RPMI7951 (cell line): ENCODE data around the gene ARHGEF10L. TPM values are rescaled to one million over a fixed set of nuclear protein-coding genes. Genes with fewer than 3 reads are reported as not detected.

Experiments used
- DNase-seq: peaks from one replicate; pipeline ENCODE4 v3.0.0-alpha.2; 2012; ENCODE audit warnings: low read depth
- total RNA-seq: library from RNA; depleted of rRNA; stranded (reverse); fragments of >200 nt; shearing (Covaris generic); gene quantifications from 2 replicates; pipeline ENCODE4 v1.2.3, GENCODE V29; 2014

The ARHGEF10L gene
- total RNA-seq, 1 experiment from 2014 or later = 2.2 TPM

DNA sequence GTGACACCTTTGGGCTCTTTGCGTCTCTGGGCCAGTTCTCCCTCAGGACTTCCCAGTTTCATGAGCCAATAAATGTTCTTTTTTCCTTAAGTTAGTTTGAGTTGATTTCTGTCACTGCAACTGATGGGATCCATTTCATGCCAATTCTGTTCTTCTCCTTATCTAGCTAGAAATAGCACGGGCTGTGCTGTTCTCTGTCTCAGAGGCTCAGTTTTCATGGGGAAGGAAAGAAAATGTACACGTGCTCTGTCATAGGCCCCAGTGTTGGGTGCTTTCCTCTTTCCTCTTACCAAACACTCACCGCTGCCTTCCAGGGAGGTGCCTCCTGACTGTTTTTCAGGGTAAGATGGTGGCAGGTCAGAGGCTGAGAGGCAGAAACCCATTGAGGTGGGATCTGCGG lies 172.4 kb downstream of the ARHGEF10L start:
- DNase-seq = no peak

DNA sequence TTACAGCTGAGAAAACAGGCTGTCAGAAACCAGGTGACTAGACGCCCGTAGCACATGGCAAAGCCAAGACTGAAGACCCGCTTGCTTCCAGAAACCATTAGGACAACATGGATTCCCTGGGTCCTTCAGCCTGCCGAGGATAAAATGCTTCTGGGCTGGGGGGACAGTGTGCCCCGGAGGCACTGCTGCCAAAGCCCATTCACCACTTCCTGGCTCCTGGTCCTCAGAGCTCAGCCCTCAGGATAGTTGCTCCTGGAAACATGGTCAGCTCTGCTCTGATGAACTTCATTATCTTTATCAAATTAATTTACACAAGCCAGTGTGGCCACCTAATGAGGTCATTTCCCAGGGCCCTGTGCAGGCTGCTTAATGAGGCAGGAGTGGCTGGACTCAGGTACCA lies 174.5 kb downstream of the ARHGEF10L start:
- DNase-seq = no peak

DNA sequence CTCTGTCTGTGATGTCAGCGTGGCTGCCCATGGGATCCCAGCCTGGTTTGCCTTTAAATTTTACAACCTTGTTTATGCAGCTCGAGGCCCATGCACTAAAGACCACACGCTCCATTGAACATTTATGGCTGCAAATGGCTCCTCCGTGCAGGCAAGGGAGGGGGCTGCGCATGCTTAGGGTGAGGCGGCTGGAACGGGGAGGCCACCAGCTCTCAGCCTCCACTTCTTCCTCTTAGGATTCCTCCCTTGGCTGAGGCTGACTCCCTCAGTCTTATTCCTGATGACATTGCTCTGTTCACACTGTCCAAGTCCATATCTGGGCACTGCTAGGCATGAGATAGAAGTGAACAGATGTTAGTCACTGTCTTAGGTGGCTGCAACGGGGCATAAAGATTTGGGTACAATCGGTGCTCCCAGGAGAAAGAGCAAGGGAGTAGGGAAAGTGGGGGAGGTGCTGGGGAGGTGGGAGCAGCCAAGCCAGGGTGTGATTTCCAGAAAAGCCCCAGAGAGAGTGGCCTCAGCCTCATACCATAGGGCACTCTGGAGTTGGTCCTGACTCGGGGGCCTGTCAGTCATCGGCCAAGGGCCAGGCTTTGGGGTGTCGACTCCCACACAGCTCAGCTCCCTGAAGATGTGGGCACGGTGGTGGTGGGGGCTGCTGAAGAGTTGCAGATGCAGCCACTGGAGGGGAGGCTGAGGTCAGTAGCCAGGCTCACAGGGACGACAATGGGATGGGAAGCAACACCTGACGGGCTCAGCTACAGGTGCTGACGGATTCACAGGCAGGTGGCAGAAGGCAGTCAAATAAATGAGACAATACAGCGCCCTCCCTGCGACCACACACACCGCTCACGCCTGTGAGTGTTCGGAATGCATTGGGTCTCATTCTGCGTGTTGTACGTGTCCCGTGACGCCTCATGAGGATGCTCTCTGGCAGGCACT lies 178.4 kb downstream of the ARHGEF10L start:
- DNase-seq = no peak

DNA sequence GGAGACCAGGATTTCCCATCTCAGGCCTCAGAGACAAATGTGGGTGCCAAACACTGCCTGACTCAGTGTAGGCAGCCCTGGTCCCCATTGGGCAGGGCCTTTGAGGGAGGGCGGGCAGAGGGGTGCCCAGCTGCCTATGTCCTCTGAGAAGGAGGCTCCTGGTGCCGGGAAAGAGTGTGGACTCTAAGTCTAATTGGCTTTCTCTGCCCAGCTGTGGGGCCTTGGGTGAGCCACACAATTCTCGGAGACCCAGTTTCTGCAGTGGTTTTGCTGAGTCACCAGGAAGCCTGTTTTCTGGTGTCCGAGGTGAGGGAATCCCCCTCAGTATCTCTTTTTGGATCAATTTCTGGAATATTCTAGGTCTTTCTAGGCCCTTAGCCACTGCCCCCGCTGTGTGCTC lies 180.4 kb downstream of the ARHGEF10L start:
- DNase-seq = peak; percentile 77

DNA sequence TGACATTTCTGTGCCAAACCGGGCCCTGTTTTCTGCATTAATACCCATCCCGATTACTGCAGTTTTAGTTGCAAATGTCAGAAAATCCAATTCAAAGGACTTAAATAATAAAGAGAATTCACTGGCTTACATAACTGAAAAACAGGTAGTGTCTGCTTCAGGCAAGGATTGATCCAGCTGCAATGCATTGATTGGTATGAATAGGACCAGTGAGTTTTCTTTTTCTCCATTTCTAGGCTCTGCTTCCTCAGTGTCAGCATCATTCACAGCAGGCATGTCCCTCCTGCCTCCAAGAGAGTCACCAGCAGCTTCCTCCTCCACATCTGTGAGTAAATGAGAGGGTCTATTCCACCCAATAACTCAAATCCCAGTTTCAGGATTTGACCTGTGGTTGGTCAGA lies 181.9 kb downstream of the ARHGEF10L start:
- DNase-seq = no peak

DNA sequence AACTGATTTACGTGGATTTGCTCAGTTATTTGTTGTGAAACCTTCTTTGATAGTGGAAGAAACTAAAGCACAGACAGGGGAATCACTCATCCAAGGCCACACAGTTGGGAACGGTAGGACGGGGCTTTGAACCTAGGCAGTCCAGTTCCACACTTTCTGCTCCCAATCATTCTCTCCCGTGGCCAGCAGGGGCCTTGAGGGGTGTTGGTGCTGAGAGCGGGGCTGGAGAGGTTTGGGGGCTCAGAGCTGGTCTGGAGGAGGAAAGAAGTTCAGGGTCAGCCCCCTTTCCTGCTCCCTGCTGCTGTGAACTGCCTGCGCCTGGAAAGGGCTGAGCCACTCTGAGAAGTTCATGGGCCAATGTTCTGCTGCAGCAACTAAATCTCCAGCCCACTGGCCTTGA lies 184.2 kb downstream of the ARHGEF10L start:
- DNase-seq = no peak

DNA sequence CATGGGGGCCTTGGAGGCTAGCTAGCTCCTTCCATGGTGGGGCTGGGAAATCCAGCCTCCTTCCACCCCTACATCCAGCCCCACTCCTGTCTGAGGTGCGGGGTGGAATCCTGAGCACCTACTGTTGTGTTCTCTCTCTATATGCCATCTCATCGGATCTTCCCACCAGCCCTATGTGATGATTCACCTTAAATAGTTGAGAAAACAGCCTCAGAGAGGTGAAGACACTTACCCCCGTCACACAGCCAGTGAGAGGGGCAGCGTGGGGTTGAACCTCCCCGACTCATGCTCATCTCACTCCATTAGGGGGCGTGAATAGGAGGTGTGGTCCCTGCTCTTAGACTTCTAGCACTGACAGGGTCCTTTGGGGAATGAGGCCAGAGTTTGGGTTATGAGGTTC lies 184.7 kb downstream of the ARHGEF10L start:
- DNase-seq = no peak

DNA sequence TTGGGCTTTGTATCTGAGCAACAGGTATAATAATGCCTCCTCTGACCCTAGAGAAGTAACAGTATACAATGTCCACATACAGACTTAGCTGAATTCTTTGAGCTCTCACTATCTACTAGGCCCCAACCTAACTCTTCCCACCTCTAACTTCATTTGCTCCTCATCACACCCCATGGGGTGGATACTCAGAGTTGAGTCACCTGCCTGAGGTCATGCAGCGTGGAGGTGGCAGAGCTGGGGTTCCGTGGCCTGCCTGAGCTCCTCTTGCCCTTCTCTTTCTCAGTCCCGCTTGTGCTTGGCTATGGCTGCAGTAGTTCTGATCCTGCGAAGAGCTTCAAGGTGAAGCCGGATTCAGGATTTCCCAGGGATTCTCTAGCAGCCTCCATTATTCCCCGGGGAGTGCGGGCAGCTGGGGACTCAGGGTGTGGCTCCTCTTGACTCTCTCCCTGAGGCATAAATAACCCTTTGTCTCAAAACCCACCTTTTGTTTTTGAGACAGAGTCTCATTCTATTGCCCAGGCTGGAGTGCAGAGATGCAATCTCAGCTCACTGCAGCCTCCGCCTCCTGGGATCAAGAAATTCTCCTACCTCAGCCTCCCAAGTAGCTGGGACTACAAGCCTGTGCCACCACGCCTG lies 185.7 kb downstream of the ARHGEF10L start:
- peak; percentile 15 for DNase-seq

DNA sequence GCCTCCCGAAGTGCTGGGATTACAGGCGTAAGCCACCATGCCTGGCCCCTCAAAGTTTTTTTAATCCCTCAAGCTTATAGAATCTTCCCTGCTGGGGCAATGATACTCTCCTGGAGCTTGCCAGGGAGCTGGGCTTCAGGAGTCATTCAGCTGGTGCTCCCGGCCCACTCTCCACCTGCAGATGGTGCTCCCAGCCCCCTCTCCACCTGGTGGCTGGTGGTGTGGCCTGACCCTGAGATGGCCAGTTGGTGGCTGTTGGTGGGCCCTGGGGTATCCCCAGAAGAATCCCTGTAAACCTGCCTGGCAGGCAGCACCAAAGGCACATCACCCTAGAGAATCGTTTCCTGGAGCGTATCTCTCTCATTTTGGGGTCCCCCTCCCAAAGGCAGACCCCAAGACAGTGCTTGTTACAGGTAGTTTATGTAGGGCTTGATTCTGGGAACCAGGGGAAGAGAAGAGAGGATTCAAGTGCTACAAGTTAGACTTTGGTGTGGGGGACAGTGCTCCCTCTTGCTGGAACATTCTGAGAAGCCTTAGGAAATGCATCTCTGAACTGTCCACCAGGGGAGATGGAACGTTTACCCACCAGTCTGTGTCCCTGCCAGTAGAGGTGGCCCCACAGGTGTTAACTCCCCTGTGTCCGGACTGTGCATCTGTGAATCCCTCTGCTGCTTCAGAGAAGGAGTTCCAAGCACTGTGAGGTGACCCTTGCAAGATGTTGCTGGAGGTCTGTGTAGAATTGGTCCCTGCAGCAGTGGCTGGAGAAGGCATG lies 186.5 kb downstream of the ARHGEF10L start:
- DNase-seq = no peak

DNA sequence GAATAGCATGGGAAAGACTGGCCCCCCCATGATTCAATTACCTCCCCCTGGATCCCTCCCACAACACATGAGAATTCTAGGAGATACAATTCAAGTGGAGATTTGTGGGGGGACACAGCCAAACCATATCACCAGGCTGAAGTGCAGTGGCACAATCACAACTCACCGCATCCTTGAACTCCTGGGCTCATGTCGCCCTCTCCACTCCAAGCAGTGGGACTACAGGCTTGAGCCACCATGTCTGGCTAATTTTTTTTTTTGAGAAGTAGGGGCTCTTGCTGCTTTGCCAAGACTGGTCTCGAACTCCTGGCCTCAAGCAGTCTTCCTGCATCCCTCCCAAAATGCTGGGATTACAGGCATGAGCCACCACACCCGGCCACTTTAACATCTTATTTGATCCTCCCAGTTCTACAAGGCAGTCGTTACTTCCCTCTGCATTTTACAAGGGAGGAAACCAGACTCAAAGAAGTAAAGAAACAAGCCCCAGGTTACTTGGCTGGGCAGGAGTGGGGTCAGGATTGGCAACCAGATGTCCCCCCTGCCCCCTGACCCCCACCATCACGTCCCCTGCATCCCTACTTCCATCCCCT lies 188.7 kb downstream of the ARHGEF10L start:
- DNase-seq = no peak

DNA sequence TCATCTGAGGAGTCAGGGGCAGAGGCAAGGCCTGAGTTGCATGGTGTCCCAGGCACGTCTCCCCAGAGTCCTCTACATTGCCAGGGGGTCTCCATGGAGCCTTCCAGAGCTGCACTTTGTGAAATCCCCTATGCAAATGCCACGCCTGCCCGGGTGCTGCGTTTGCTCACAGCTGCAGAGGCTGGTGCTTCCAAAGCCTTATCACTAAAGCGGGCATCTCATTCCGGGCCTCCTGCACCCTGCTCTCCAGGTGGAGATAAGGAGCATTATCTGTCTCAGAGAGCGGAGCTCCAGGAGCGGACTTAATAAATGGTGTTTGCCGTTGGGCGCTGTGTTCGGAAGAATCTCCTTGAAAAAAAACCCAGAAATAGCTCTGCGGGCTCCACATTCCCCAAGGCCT lies 189.8 kb downstream of the ARHGEF10L start:
- no peak for DNase-seq

DNA sequence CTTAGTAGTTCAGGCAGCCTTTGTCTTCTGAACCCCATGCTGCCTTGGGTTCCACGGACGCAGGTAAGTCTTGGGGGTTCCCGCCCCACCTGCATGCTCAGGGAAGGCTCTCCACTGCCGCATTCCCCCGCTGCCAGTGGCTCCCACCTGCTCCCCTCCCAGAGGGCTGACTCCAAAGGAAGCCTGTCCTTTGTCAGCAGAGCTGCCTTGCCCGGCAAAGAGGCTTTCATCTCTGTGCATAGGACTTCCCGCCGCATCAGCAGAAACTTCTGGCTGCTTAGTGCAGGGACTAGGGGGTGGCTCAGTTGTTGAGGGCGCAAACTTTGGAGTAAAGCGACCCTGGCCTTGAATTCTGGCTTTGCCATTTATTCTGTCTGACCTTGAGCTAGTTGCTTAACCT lies 190.4 kb downstream of the ARHGEF10L start:
- no peak for DNase-seq

DNA sequence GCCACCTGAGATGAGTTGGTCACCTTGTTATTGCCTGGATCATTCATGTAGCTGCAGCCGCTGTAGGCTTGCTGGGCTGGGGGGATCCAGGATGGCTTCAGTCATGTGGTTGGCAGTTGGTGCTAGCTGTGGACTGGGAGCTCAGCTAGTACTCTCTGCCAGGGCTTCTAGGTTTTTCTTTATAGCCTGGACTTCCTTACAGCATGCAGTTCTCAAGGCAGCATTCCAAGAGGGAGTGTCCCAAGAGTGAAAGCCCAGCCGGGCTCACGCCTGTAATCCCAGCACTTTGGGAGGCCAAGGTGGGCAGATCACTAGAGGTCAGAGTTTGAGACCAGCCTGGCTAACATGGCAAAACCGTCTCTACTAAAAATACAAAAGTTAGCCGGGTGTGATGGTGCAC lies 192.0 kb downstream of the ARHGEF10L start:
- no peak for DNase-seq

DNA sequence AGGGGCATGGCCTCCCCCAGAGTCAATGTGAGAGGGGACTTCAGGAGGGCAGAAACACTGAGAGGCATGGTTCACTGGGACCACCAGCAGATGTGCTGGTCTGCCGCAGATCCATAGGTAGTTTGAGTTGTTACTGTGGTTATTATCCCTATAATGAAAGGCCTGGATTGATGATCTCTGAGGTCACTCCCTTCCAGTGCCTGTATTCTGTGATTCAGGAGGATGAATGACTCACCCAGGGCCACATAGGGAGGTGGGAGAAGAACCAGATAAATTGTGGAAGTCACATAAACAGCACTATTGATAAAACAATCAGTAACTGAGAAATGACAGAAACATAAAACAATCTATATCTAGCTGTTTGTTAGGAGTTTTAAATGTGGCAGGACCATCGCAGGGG lies 193.0 kb downstream of the ARHGEF10L start:
- DNase-seq = peak; percentile 47

DNA sequence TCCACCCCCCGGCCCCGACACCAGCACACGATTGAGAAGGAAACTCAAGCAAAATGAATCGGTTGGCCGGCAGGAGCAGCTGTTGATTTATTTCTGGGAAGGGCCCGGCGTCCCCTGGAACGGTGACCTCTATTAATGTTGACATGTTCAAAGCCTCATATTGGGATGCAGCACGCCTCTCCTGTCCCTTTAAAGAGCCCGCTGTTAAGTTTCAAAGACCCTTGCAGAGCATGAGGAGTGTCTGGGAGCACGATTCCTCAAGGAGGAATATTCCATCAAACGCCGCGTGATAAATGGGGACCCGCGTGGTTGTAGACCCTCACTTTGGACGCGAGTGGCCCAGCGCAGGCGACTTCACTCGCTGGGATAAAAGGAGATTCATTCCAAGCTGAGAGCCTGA lies 194.2 kb downstream of the ARHGEF10L start:
- DNase-seq = no peak

DNA sequence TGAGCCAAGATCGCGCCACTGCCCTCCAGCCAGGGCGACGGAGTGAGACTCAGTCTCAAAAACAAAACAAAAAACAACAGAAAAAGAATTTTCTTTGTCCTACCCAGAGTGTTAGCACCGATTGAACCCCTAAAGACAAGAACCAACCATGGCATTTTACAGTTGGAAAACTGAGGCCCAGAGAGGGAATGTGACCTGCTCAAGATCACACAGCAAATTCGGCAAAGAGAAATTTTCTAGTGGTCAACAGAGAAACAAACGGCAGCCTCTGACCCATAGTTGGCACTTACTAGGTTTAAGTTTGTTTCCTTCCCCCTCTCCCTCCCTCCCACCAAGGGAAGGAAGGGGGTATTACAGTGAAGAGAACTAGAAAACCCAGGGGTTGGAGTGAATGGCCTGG lies 195.1 kb downstream of the ARHGEF10L start:
- DNase-seq = no peak

DNA sequence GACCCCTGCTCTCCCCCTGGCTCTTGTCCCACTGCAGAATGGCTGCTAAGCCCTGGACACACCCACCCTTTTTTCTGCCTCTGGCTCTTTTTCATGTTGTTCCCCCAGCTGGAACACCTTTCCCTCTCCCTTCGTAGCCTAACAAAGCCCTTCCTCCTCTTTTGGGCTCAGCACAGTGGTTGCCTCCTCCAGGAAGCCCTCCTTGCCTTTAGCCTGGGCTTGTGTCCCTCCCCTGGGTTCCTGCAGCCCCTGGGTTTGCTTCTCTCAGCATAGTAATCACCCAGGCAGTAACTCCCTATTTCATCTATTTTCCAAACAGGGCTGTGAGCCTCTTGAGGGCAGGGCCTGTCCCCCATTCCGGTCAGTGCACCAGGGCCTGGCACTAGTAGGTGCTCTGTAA lies 195.8 kb downstream of the ARHGEF10L start:
- no peak for DNase-seq

DNA sequence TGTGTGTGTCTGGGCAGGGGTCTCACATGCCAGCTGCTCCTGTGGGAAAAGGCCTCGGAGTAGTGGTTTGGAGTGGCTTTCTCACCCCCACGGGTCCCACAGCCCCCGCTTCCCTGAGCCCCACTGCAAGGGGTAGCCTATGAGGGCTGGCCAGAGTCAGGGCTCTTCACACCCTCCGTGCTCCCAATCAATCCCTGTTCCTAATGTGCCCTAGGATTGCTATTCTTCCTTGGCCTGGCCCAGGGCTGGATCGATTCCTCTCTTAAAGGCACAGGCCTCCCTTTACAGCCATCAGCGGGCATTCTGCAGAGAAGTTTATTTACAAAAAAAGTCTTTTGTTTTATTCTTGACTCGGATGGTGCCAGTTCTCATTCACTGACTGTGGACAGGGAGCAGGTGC lies 196.3 kb downstream of the ARHGEF10L start:
- no peak for DNase-seq

DNA sequence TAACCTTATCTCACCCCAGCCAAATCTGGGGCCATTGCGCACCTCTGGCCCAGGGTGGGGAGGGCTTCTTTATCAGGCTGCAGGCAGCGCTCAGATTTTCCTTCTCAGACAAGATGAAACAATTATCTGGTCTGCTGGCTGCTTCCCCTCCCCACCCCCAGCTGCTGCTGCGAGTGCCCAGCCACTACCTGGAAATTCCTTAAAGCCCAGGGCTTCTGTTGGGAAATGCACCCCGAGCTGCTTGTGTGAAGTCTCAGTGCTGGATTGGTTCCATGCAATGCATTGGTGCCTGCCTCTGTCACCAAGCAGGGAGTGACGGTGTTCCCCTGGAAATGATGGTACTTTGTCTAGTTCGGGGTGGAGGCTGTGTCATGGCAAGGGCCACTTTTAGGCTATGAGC lies 197.1 kb downstream of the ARHGEF10L start:
- DNase-seq = no peak

DNA sequence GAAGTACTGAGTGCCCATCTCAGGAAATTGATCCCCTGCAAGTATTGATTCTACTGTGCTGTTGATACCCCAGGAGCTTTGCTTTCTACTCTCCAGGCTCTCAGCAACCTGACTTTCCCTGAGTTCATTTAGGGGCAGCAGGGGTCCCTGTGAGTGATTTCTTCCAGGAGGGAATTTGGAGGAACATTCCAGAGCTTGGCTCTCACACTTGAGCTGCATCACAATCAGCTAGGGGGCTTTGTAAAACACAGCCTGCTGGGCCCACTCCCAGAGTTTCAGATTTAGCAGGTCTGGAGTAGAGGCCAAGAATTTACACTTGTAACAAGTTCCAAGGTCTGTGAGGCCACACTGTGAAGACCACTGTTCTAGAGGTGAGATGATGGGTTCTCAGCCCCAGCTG lies 199.6 kb downstream of the ARHGEF10L start:
- DNase-seq = no peak

DNA sequence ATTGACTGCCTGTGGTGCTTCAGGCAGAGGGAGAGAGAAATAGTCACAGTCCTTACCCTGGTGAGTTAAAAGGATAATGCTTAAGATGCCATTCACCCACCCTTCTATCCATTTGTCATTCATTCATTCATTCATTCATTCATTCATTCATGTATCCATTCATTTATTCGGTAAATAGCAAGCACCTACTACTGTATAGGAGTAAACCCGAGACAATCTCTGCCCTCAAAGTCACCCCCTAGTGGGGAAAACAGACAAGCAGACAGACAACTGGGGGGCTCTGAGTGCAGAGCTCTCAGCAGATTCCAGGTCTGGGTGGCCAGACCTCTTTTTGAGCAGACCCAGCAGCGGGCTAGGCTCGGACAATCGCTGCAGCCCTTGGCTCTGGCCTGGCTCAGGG lies 201.6 kb downstream of the ARHGEF10L start:
- no peak for DNase-seq

DNA sequence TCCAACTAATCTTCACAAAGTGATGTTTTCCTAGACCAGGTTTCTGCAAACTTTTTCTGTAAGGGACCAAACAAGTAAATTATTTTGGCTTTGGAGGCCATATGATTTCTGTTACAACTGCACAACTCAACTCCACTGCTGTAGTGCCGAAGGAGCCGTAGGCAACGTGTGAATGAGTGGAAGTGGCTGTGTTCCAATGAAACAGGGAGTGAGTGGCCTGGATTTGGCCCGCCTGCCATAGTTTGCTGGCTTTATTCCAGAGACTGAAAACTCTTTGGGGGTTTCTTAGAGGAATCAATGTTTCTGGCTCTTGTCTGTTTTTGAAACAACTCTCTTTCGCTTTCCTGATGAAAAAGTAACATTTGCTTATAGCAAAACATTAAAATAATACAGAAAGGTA lies 203.1 kb downstream of the ARHGEF10L start:
- DNase-seq = peak; percentile 48
